ENCODE results near the gene CLDN4.
"Not testable (repeated sequence)": the region's sequence is repeated elsewhere in the genome, so short reads cannot be mapped to it uniquely, and the experiment has no call there.

GRCh38 chr7:73821597-73822285 is 9.1 kb upstream of the CLDN4 start:
- TF ChIP-seq POLR2AphosphoS5 (IDR thresholded peaks at IDR 0.05; ENCODE audit: low read depth, low read length); POLR2A (IDR thresholded peaks at IDR 0.05; ENCODE audit: low read depth, low read length); TAF1 (IDR thresholded peaks at IDR 0.05; ENCODE audit: low read depth, low read length); SPI1 (IDR thresholded peaks at IDR 0.05; ENCODE audit: low read depth, low read length); POU2F2 (IDR thresholded peaks at IDR 0.05; ENCODE audit: low read depth, low read length); PAX5 (IDR thresholded peaks at IDR 0.05; ENCODE audit: insufficient read depth, low read length, severe bottlenecking): not testable (repeated sequence)
